CD14-positive monocyte (primary cell): ENCODE data around the gene IL27RA. TPM values are rescaled to one million over a fixed set of nuclear protein-coding genes. Genes with fewer than 3 reads are reported as not detected.

Source experiments
- DNase-seq, 3 donors: peaks; one replicate each; pipeline ENCODE4 v3.0.0-alpha.2; 2011 to 2022
- H2AFZ ChIP-seq: 2 replicates; pipeline ENCODE4 v1.6.0; 2012; ENCODE audit warnings: mild to moderate bottlenecking, low read depth, low read length, inconsistent platforms; ENCODE audit not compliant: insufficient read depth, poor library complexity, severe bottlenecking
- H3K27ac ChIP-seq, 2 donors: 1 replicate in 1 of 2; 2 replicates in 1 of 2; pipeline ENCODE4 v1.5.1; 2012 to 2013; ENCODE audit warnings: low read length in 2 of 2, control low read depth in 1 of 2, inconsistent platforms in 1 of 2, low read depth in 1 of 2, mild to moderate bottlenecking in 1 of 2
- H3K27me3 ChIP-seq, 2 donors: one replicate each; pipeline versions ENCODE4 v1.6.0 to v1.6.1; 2011 to 2013; ENCODE audit warnings: low read length in 2 of 2; ENCODE audit not compliant: control insufficient read depth in 2 of 2, insufficient read depth in 2 of 2
- H3K36me3 ChIP-seq, 2 donors: replicated peaks in 1 of 2; 1 replicate in 1 of 2; 2 replicates in 1 of 2; pipeline versions ENCODE4 v1.5.1 to v1.6.1; 2012 to 2013; ENCODE audit warnings: low read length in 2 of 2, control low read depth in 1 of 2, inconsistent platforms in 1 of 2, mild to moderate bottlenecking in 1 of 2; ENCODE audit not compliant: insufficient read depth in 2 of 2, control insufficient read depth in 1 of 2
- H3K4me1 ChIP-seq, 2 donors: 1 replicate in 1 of 2; 2 replicates in 1 of 2; pipeline versions ENCODE4 v1.5.1 to v1.6.1; 2012 to 2013; ENCODE audit warnings: low read length in 2 of 2, control low read depth in 1 of 2, inconsistent platforms in 1 of 2, mild to moderate bottlenecking in 1 of 2, moderate library complexity in 1 of 2; ENCODE audit not compliant: insufficient read depth in 2 of 2, control insufficient read depth in 1 of 2
- H3K4me2 ChIP-seq: replicated peaks from 2 replicates; pipeline ENCODE3; 2012; ENCODE audit warnings: low read length, moderate library complexity, mild to moderate bottlenecking; ENCODE audit not compliant: poor library complexity, severe bottlenecking; ENCODE audit errors: extremely low read depth
- H3K4me3 ChIP-seq, 3 experiments: fragments of 200-600 bp in 1 of 3; sonication (generic) in 1 of 3; replicated peaks in 1 of 3; 1 replicate in 2 of 3; 2 replicates in 1 of 3; pipeline ENCODE4 v1.5.1; 2011 to 2013; ENCODE audit warnings: low read length in 3 of 3, mild to moderate bottlenecking in 3 of 3, control low read depth in 2 of 3, low read depth in 2 of 3, inconsistent platforms in 1 of 3, moderate library complexity in 1 of 3
- H3K79me2 ChIP-seq: 2 replicates; pipeline ENCODE4 v1.6.0; 2012; ENCODE audit warnings: mild to moderate bottlenecking, control low read depth, inconsistent platforms, low read length, moderate library complexity; ENCODE audit not compliant: insufficient read depth
- H3K9ac ChIP-seq: 2 replicates; pipeline ENCODE4 v1.6.0; 2017; ENCODE audit warnings: low read length, mild to moderate bottlenecking; ENCODE audit not compliant: insufficient read depth, poor library complexity, severe bottlenecking
- H3K9me3 ChIP-seq, 2 donors: replicated peaks in 1 of 2; 1 replicate in 1 of 2; 2 replicates in 1 of 2; pipeline versions ENCODE4 v1.5.1 to v1.6.1; 2012 to 2013; ENCODE audit warnings: low read length in 2 of 2, control low read depth in 1 of 2; ENCODE audit not compliant: control insufficient read depth in 1 of 2, insufficient read depth in 1 of 2
- H4K20me1 ChIP-seq: 2 replicates; pipeline ENCODE4 v1.6.0; 2012; ENCODE audit warnings: mild to moderate bottlenecking, low read length, control low read depth, moderate library complexity; ENCODE audit not compliant: insufficient read depth
- H3K27ac Mint-ChIP-seq, 7 donors: one replicate each; pipeline ENCODE4 v1.8.0; 2020; ENCODE audit warnings: mild to moderate bottlenecking in 7 of 7, mixed read lengths in 7 of 7, moderate library complexity in 6 of 7, inconsistent platforms in 2 of 7
- H3K27me3 Mint-ChIP-seq, 3 donors: one replicate each; pipeline ENCODE4 v1.8.0; 2021 to 2022; ENCODE audit warnings: low read depth in 3 of 3, mild to moderate bottlenecking in 3 of 3, mixed read lengths in 3 of 3, moderate library complexity in 3 of 3, inconsistent platforms in 1 of 3
- H3K36me3 Mint-ChIP-seq, 2 donors: one replicate each; pipeline ENCODE4 v1.8.0; 2020; ENCODE audit warnings: mixed read lengths in 2 of 2, inconsistent platforms in 1 of 2, mild to moderate bottlenecking in 1 of 2
- H3K4me1 Mint-ChIP-seq: one replicate; pipeline ENCODE4 v1.8.0; 2020; ENCODE audit warnings: mild to moderate bottlenecking, mixed read lengths
- H3K4me3 Mint-ChIP-seq, 2 donors: one replicate each; pipeline ENCODE4 v1.8.0; 2020; ENCODE audit warnings: mild to moderate bottlenecking in 2 of 2, mixed read lengths in 2 of 2, moderate library complexity in 1 of 2
- H3K9me3 Mint-ChIP-seq, 7 donors: one replicate each; pipeline ENCODE4 v1.8.0; 2020 to 2022; ENCODE audit warnings: mixed read lengths in 7 of 7, mild to moderate bottlenecking in 6 of 7, moderate library complexity in 6 of 7, inconsistent platforms in 2 of 7
- WGBS: methylation state at CpG from one replicate; pipeline ENCODE4 v1.1.5; 2013; ENCODE audit warnings: missing lambda C conversion rate; ENCODE audit not compliant: insufficient coverage; 5-methylcytosine and 5-hydroxymethylcytosine counted together
- intact Hi-C, 2 donors: fragments of 100-400 bp; cut with micrococcal nuclease; formaldehyde crosslinking; loops; one replicate each; pipeline versions ENCODE4 v1.15.0 to v1.15.1; 2023
- polyA plus RNA-seq, 3 donors: library from polyadenylated mRNA; depleted of rRNA in 1 of 3; unstranded in 2 of 3; stranded (reverse) in 1 of 3; fragments of 300-500 nt in 2 of 3; fragments of >200 nt in 1 of 3; fragmentation: Illumina TruSeq in 2 of 3; gene quantifications; 1 replicate in 2 of 3; 2 replicates in 1 of 3; pipeline ENCODE4 v1.2.3, GENCODE V29; 2012 to 2021
- TF ChIP-seq, protein P1 (sequence below): fragments of 200-600 bp; IDR thresholded peaks from one replicate; pipeline ENCODE4 v1.8.0; 2022; ENCODE audit warnings: antibody characterized with exemption, mild to moderate bottlenecking

Gene IL27RA
- polyA plus RNA-seq, 3 donors = 40.4 to 61.5 (median 54.9) TPM

DNA sequence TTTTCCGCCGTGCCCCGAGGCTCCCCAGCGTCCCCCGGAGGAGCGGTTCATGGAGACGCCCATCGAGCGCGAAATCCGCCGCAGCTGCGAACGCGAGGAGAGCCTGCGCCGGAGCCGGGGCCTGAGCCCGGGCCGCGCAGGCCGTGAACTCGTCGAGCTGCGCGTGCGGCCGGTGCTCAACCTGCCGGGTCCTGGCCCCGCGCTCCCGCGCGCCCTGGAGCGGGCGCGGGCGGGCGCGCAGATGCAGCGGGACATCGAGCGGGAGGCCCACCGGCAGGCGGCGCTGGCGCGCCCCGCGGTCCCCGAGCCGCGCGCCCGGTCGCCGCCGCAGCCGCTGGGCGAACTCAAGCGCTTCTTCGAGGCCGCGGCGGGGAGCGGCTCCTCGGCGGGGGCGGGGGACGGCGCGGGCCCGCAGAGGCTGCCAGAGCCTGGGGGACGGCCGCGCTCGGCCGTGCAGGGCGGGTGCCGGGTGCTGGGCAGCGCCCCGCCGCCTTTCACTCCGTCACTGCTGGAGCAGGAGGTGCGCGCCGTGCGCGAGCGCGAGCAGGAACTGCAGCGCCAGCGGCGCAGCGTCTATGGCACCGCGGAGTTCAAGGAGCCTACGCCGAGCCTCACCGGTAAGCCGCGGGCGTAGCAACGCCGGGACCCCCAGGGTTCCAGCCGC is 41.8 kb downstream of the IL27RA start:
- H3K79me2 ChIP-seq = no peaks in the 10 kb centered on the region
- Mint-ChIP-seq H3K36me3 (peaks cover 0 to 3% of the 10 kb centered on the region in 2 donors), H3K4me1 (peaks cover 46% of the 10 kb centered on the region), H3K4me3 (peak overlapping the region; percentile 97 to 99), H3K27me3 (peaks cover 18 to 45% (median 34%) of the 10 kb centered on the region in 3 donors), H3K27ac (peak overlapping the region in 4 of 7 donors; percentile 79 to 89 (median 87)), H3K9me3 (no peaks in the 10 kb centered on the region)
- no peaks in the 10 kb centered on the region for H4K20me1 ChIP-seq
- H3K4me1 ChIP-seq = peaks cover 61 to 67% of the 10 kb centered on the region in 2 donors
- peak overlapping the region; percentile 70 for H3K9ac ChIP-seq
- no peaks in the 10 kb centered on the region for H3K9me3 ChIP-seq
- H3K36me3 ChIP-seq = no peaks in the 10 kb centered on the region
- peak overlapping the region; percentile 27 to 56 for H3K27ac ChIP-seq
- DNase-seq = peak; percentile 65 to 66 (median 66)
- TF ChIP-seq, protein P1, sequence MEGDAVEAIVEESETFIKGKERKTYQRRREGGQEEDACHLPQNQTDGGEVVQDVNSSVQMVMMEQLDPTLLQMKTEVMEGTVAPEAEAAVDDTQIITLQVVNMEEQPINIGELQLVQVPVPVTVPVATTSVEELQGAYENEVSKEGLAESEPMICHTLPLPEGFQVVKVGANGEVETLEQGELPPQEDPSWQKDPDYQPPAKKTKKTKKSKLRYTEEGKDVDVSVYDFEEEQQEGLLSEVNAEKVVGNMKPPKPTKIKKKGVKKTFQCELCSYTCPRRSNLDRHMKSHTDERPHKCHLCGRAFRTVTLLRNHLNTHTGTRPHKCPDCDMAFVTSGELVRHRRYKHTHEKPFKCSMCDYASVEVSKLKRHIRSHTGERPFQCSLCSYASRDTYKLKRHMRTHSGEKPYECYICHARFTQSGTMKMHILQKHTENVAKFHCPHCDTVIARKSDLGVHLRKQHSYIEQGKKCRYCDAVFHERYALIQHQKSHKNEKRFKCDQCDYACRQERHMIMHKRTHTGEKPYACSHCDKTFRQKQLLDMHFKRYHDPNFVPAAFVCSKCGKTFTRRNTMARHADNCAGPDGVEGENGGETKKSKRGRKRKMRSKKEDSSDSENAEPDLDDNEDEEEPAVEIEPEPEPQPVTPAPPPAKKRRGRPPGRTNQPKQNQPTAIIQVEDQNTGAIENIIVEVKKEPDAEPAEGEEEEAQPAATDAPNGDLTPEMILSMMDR = peak; percentile 58
- H2AFZ ChIP-seq = peak overlapping the region; percentile 91
- H3K4me3 ChIP-seq = peak overlapping the region; percentile 50 to 95 (median 67)
- WGBS = under 1% methylated on average over 106 of the region's 106 CpGs
- H3K27me3 ChIP-seq = peaks cover 0 to 22% of the 10 kb centered on the region in 2 donors
- intact Hi-C loops = loop anchor here in 1 of 2 donors (5.0 kb wide), 1 partner anchor 191 kb away; no protein-coding TSS in a partner anchor
- peak overlapping the region; percentile 100 for H3K4me2 ChIP-seq

DNA sequence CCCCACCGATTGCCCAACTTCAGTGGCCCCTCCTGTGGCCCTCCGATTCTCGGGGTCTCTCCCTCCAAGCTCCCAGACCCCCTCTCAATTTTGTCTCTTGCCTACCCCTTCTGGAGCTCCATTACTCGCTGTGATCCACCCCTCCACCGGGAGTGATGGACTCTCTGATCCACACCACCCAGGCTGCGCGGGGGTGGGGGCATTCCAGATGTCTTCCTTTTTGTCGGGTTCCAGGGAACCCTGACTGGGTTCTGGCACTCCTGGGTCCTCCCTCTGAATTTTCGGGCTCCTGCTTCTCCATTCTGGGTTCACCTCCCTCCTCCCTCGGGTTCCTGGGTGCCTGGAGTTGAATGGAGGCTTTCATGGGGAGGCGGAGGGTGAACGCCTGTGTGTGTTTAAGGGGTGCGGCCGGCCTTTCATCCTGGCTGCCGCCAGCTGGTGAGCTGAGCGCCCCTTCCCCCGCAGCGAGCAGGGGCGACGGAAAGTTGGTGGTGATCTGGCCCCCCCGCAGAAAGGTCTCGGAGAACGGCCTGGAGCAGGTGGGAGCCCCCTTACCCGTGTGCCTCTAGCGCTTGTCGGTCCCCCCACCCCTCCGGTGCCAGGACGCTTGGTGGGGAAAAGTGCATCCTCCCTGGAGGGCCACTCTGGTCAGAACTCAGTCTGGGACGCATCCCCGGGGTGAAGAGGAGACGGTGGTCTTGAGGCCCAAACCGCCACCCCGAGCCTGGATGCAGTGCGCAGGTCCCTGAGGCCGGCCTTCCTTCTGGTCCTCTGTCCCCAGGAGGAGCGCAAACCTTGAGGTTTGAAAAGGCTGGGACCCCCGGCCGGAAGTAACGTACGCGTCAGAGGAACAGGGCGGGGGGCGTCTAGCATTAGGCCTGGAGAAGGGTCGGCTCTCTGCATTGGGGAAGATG is 42.6 kb downstream of the IL27RA start:
- peak overlapping the region; percentile 50 to 95 (median 67) for H3K4me3 ChIP-seq
- WGBS = under 1% methylated on average over 28 of the region's 44 CpGs
- peaks cover 69 to 75% of the 10 kb centered on the region in 2 donors for H3K4me1 ChIP-seq
- H3K27me3 ChIP-seq = peaks cover 0 to 22% of the 10 kb centered on the region in 2 donors
- peak overlapping the region; percentile 91 for H2AFZ ChIP-seq
- peak in 1 of 3 donors; percentile 34 for DNase-seq
- H3K9ac ChIP-seq = peak overlapping the region; percentile 70
- Mint-ChIP-seq H3K9me3 (no peaks in the 10 kb centered on the region), H3K4me3 (peak overlapping the region; percentile 97 to 99), H3K36me3 (peaks cover 0 to 3% of the 10 kb centered on the region in 2 donors), H3K4me1 (peaks cover 53% of the 10 kb centered on the region), H3K27ac (peak overlapping the region; percentile 79 to 89 (median 86)), H3K27me3 (peaks cover 18 to 45% (median 34%) of the 10 kb centered on the region in 3 donors)
- peak overlapping the region; percentile 100 for H3K4me2 ChIP-seq
- no peaks in the 10 kb centered on the region for H3K9me3 ChIP-seq
- intact Hi-C loops = loop anchor here (2.0 to 5.0 kb wide), 2 partner anchors 192 to 193 kb away; no protein-coding TSS in a partner anchor
- no peaks in the 10 kb centered on the region for H4K20me1 ChIP-seq
- TF ChIP-seq, protein P1 = no peak
- no peaks in the 10 kb centered on the region for H3K79me2 ChIP-seq
- H3K36me3 ChIP-seq = no peaks in the 10 kb centered on the region
- peak overlapping the region; percentile 27 to 56 for H3K27ac ChIP-seq
